ENCODE measurements around the gene CLEC16A.

Gene CLEC16A

DNA sequence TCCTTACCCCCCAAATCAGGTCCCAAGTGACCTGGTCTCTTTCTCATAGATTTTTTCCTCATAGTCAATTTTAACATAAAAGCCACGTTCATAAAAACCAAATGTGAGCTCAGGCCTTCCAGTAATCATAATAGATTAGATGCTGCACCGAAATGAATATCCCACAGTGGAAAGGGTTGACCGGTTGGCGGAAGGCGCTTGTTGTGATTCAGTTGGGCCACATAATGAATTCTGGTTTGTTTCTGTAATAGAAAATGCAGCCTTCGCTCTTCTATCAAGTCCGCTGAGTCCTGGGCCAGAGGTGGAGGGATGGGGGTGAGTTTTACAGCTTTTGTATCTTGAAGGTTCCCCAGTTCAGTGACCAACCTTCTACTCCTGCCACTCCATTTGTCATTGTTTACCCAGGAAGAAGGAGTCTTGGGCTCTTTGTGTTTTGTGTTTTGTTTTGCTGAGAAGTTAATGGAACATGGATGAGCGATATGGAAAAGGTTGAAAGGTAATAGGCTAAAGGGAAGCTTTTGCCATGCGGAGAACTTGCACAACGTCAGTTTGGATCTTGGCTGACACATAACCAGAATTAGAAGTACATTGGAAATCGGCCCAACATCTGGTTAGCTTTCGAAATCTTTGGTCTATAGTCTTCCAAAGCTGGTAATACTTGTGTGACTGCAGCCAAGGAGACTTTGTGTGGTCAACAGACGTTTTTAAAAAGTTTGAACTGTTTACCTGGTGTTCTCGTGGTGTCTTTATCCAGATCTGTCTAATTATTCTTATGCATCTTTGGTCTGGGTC, 89.5 kb downstream of the CLEC16A start:
- Histone ChIP-seq H3K9me3 (ENCODE audit: control insufficient read depth, insufficient read depth, low read length) (no peaks in the 10 kb centered on the region), H3K27ac (ENCODE audit: low read depth, low read length) (no peak overlapping the region), H3K4me1 (ENCODE audit: control insufficient read depth, low read length) (peaks cover 9% of the 10 kb centered on the region), H3K4me2 (ENCODE audit: low read length) (no peak overlapping the region), H3K9me2 (replicated peaks; ENCODE audit: control insufficient read depth, low read length) (no peaks in the 10 kb centered on the region), H3F3A (ENCODE audit: control insufficient read depth, insufficient read depth) (no peaks in the 10 kb centered on the region), H3K27me3 (ENCODE audit: control insufficient read depth, low read length) (no peaks in the 10 kb centered on the region), H3K36me3 (ENCODE audit: control insufficient read depth, low read length) (peaks cover 41% of the 10 kb centered on the region), H3K4me3 (ENCODE audit: low read length) (no peak overlapping the region), H3K79me2 (ENCODE audit: control insufficient read depth, low read length) (no peaks in the 10 kb centered on the region), H4K20me1 (ENCODE audit: control insufficient read depth, insufficient read depth, low read depth, low read length) (no peaks in the 10 kb centered on the region)
- no peak for TF ChIP-seq EZH2phosphoT487 (IDR thresholded peaks at IDR 0.05; ENCODE audit: borderline replicate concordance, low read length)
- TF ChIP-seq, protein P1, sequence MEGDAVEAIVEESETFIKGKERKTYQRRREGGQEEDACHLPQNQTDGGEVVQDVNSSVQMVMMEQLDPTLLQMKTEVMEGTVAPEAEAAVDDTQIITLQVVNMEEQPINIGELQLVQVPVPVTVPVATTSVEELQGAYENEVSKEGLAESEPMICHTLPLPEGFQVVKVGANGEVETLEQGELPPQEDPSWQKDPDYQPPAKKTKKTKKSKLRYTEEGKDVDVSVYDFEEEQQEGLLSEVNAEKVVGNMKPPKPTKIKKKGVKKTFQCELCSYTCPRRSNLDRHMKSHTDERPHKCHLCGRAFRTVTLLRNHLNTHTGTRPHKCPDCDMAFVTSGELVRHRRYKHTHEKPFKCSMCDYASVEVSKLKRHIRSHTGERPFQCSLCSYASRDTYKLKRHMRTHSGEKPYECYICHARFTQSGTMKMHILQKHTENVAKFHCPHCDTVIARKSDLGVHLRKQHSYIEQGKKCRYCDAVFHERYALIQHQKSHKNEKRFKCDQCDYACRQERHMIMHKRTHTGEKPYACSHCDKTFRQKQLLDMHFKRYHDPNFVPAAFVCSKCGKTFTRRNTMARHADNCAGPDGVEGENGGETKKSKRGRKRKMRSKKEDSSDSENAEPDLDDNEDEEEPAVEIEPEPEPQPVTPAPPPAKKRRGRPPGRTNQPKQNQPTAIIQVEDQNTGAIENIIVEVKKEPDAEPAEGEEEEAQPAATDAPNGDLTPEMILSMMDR (IDR thresholded peaks at IDR 0.05; ENCODE audit: low read depth, low read length, poor library complexity, severe bottlenecking): no peak

DNA sequence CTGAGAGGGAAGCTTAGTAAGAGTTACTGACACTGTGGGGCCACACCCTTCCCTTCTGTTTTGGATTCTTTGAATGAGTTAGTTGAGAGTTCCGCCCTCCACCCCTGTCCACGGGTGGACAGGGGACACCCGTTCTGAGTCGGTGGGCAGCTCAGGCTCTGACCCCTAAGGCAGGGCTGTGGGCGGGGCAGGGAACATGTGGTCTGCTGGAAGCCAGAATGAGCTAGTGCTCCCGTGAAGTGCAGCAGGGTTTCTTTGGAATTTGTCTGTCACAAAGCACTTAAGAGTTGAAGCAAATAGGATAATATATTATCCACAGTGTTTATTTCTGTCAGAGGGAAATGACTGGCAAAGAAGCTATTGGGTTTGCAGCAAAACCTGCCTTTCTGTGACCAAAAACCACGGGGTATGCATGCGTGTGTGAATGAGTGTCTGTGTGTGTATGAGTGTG, 90.1 kb downstream of the CLEC16A start:
- H3K9me2 ChIP-seq (replicated peaks; ENCODE audit: control insufficient read depth, low read length): no peaks in the 10 kb centered on the region
- H3K9me3 ChIP-seq (ENCODE audit: control insufficient read depth, insufficient read depth, low read length): no peaks in the 10 kb centered on the region
- H3K4me3 ChIP-seq (ENCODE audit: low read length): no peak overlapping the region
- H3K4me1 ChIP-seq (ENCODE audit: control insufficient read depth, low read length): peaks cover 9% of the 10 kb centered on the region
- no peaks in the 10 kb centered on the region for H3K79me2 ChIP-seq (ENCODE audit: control insufficient read depth, low read length)
- H3K27me3 ChIP-seq (ENCODE audit: control insufficient read depth, low read length): no peaks in the 10 kb centered on the region
- no peaks in the 10 kb centered on the region for H4K20me1 ChIP-seq (ENCODE audit: control insufficient read depth, insufficient read depth, low read depth, low read length)
- no peak for TF ChIP-seq EZH2phosphoT487 (IDR thresholded peaks at IDR 0.05; ENCODE audit: borderline replicate concordance, low read length)
- TF ChIP-seq, protein P1 (IDR thresholded peaks at IDR 0.05; ENCODE audit: low read depth, low read length, poor library complexity, severe bottlenecking): no peak
- peaks cover 34% of the 10 kb centered on the region for H3K36me3 ChIP-seq (ENCODE audit: control insufficient read depth, low read length)
- no peak overlapping the region for H3K4me2 ChIP-seq (ENCODE audit: low read length)
- H3K27ac ChIP-seq (ENCODE audit: low read depth, low read length): no peak overlapping the region
- no peaks in the 10 kb centered on the region for H3F3A ChIP-seq (ENCODE audit: control insufficient read depth, insufficient read depth)

DNA sequence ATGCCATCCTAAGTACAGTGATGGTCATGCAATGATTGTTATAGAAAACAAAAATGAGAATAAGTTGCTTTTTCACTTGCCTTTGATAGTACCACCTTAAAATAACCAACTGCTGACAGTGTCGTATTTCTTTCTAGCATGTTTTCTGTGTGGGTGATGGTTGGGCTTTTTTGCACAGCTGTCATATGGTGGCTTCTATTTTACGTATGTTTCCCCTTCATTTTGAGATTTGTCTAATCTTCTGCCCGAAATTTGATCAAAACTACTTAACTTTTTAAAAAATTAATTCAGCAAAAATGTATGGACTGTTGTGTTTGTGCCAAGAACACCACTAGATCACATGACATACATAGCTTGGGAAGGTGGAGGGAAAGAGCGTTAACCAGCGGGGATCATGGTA, 90.7 kb downstream of the CLEC16A start:
- Histone ChIP-seq H3K4me2 (ENCODE audit: low read length) (no peak overlapping the region), H4K20me1 (ENCODE audit: control insufficient read depth, insufficient read depth, low read depth, low read length) (no peaks in the 10 kb centered on the region), H3K27ac (ENCODE audit: low read depth, low read length) (no peak overlapping the region), H3K79me2 (ENCODE audit: control insufficient read depth, low read length) (no peaks in the 10 kb centered on the region), H3F3A (ENCODE audit: control insufficient read depth, insufficient read depth) (no peaks in the 10 kb centered on the region), H3K36me3 (ENCODE audit: control insufficient read depth, low read length) (peaks cover 28% of the 10 kb centered on the region), H3K4me3 (ENCODE audit: low read length) (no peak overlapping the region), H3K4me1 (ENCODE audit: control insufficient read depth, low read length) (peaks cover 3% of the 10 kb centered on the region; the same call in 1 of the 2 replicates), H3K9me2 (replicated peaks; ENCODE audit: control insufficient read depth, low read length) (no peaks in the 10 kb centered on the region), H3K9me3 (ENCODE audit: control insufficient read depth, insufficient read depth, low read length) (no peaks in the 10 kb centered on the region), H3K27me3 (ENCODE audit: control insufficient read depth, low read length) (no peaks in the 10 kb centered on the region)
- TF ChIP-seq, protein P1 (IDR thresholded peaks at IDR 0.05; ENCODE audit: low read depth, low read length, poor library complexity, severe bottlenecking): no peak
- no peak for TF ChIP-seq EZH2phosphoT487 (IDR thresholded peaks at IDR 0.05; ENCODE audit: borderline replicate concordance, low read length)
